NCI-H2081 (cell line): ENCODE measurements around the gene TNK2.
"Not testable (repeated sequence)": the region's sequence is repeated elsewhere in the genome, so short reads cannot be mapped to it uniquely, and the experiment has no call there.

Experiments used
- DNase-seq, 2 experiments: peaks; one replicate each; lab custom pipeline; 2025; lab: John Stamatoyannopoulos, UW

Gene TNK2

GRCh38 chr3:195870442-195870841 is 37.9 kb downstream of the TNK2 start:
- DNase-seq, result no peak

- no peak for DNase-seq
These were observed 38.8 kb downstream of the TNK2 start for GRCh38 chr3:195869413-195870001.

- no peak for DNase-seq
These were observed 39.4 kb downstream of the TNK2 start for GRCh38 chr3:195868866-195869412.

- DNase-seq, result no peak
These were observed 40.0 kb downstream of the TNK2 start for GRCh38 chr3:195868336-195868865.

- DNase-seq, result no peak
These were observed 40.6 kb downstream of the TNK2 start for GRCh38 chr3:195867631-195868335.

GRCh38 chr3:195866686-195867511 is 41.5 kb downstream of the TNK2 start:
- no peak for DNase-seq

- DNase-seq, result no peak
These were observed 42.6 kb downstream of the TNK2 start for GRCh38 chr3:195865752-195866151.

GRCh38 chr3:195863121-195864061 is 45.0 kb downstream of the TNK2 start:
- no peak for DNase-seq

GRCh38 chr3:195862318-195862717 is 46.0 kb downstream of the TNK2 start:
- DNase-seq, result not testable (repeated sequence)

- DNase-seq, result no peak
These were observed 47.9 kb downstream of the TNK2 start for GRCh38 chr3:195860456-195860855.

- DNase-seq, result peak in 1 of 2 experiments; percentile 56
These were observed 48.4 kb downstream of the TNK2 start for GRCh38 chr3:195859846-195860411.

- DNase-seq, result peak; percentile 75 to 86
These were observed 49.1 kb downstream of the TNK2 start for GRCh38 chr3:195859061-195859845.

GRCh38 chr3:195856410-195857084 is 51.8 kb downstream of the TNK2 start:
- no peak for DNase-seq

- DNase-seq, result peak in 1 of 2 experiments; percentile 53
These were observed 52.6 kb downstream of the TNK2 start for GRCh38 chr3:195855471-195856409.

- no peak for DNase-seq
These were observed 53.6 kb downstream of the TNK2 start for GRCh38 chr3:195854628-195855294.

- no peak for DNase-seq
These were observed 54.4 kb downstream of the TNK2 start for GRCh38 chr3:195853996-195854395.

- no peak for DNase-seq
These were observed 55.3 kb downstream of the TNK2 start for GRCh38 chr3:195853036-195853435.
